Cardiac fibroblast (primary cell): ENCODE results near the gene ZMYND10.

Experiments
- DNase-seq, 2 donors: peaks; one replicate each; pipeline versions ENCODE4 v3.0.0 to v3.0.0-alpha.2; 2010; ENCODE audit warnings: low read depth in 2 of 2
- H3K4me3 ChIP-seq, 2 donors: replicated peaks in 1 of 2; 1 replicate in 1 of 2; 2 replicates in 1 of 2; pipeline ENCODE4 v1.5.1; 2011; ENCODE audit warnings: low read depth in 2 of 2, low read length in 2 of 2, mild to moderate bottlenecking in 2 of 2, moderate library complexity in 1 of 2
- TF ChIP-seq, protein P1 (sequence below): IDR thresholded peaks from one replicate; pipeline ENCODE4 v1.5.1; 2011; ENCODE audit warnings: low read depth, mild to moderate bottlenecking, low read length, inconsistent platforms

ZMYND10 gene

DNA sequence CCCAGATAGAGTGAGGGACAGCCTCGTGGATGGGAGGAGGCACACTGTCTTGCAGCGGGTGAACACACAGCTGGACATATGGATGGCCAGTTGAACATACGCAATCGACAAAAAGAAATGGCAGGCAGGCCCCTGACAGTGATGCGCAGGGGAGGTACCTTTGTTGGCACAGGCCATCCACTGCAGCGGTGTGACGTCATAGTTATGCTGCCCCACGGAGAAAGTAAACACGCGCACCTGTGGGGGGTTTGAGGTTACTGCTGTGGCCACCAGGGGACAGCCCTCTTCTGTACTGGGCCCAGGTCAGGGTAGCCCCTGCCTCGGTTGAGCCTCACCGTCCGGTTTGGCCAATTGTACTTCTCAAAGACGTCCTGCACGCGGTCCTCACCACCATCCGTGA is 33.2 kb upstream of the ZMYND10 start:
- no peak for DNase-seq
- H3K4me3 ChIP-seq = no peak overlapping the region
- TF ChIP-seq, protein P1, sequence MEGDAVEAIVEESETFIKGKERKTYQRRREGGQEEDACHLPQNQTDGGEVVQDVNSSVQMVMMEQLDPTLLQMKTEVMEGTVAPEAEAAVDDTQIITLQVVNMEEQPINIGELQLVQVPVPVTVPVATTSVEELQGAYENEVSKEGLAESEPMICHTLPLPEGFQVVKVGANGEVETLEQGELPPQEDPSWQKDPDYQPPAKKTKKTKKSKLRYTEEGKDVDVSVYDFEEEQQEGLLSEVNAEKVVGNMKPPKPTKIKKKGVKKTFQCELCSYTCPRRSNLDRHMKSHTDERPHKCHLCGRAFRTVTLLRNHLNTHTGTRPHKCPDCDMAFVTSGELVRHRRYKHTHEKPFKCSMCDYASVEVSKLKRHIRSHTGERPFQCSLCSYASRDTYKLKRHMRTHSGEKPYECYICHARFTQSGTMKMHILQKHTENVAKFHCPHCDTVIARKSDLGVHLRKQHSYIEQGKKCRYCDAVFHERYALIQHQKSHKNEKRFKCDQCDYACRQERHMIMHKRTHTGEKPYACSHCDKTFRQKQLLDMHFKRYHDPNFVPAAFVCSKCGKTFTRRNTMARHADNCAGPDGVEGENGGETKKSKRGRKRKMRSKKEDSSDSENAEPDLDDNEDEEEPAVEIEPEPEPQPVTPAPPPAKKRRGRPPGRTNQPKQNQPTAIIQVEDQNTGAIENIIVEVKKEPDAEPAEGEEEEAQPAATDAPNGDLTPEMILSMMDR = no peak

DNA sequence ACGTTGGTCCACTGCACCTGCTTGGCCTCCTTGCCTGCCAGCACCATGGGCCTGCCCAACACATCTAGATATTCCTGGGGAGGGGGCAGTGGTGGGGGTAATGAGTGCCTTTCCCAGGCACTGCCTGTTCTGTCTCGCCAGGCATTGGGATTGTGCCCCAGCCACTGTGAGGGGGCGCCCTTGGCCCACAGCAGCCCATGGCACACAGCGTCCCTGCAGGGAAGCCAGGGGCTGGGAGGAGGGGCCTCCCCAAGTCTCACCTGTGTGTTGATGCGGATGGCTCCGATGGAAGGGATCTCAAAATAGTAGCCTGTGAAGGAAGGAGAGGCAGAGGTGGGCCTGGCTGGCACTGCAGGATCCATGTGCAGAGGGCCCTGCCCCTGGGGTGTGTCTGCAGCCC is 32.5 kb upstream of the ZMYND10 start:
- TF ChIP-seq, protein P1 = no peak
- no peak overlapping the region for H3K4me3 ChIP-seq
- no peak for DNase-seq

DNA sequence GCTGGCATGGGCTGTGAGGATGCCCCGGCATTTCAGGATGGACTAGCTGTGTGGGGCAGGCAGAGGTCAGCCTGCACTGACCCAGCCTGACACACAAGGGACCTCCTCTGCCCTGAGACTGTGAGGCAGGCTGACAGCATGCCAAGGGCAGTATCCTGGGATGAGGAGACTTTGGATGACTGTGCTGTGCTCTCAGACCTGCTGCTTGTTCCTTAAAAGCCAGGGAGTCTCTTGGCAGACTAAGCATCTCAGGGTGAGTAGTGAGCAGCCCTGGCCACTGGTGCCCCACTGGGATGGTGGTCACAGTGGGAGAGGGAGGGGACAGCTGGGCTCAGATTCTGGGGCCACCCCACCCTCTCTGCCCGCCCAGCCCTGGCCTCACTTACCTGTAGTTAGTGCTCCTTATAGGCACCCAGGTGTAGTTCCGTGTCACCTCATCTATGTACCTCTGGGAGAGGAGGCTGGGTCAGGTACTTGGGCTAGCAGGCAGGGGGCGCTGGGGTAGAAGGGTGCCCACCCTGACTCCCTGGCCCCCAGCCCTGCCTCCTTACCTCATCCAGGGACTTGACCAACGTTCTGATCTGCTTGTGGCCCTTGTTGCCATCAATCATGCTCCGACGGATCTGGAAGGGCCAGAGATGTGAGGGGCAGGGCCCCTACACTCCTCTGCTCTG is 29.9 kb upstream of the ZMYND10 start:
- TF ChIP-seq, protein P1 = no peak
- no peak overlapping the region for H3K4me3 ChIP-seq
- no peak for DNase-seq

DNA sequence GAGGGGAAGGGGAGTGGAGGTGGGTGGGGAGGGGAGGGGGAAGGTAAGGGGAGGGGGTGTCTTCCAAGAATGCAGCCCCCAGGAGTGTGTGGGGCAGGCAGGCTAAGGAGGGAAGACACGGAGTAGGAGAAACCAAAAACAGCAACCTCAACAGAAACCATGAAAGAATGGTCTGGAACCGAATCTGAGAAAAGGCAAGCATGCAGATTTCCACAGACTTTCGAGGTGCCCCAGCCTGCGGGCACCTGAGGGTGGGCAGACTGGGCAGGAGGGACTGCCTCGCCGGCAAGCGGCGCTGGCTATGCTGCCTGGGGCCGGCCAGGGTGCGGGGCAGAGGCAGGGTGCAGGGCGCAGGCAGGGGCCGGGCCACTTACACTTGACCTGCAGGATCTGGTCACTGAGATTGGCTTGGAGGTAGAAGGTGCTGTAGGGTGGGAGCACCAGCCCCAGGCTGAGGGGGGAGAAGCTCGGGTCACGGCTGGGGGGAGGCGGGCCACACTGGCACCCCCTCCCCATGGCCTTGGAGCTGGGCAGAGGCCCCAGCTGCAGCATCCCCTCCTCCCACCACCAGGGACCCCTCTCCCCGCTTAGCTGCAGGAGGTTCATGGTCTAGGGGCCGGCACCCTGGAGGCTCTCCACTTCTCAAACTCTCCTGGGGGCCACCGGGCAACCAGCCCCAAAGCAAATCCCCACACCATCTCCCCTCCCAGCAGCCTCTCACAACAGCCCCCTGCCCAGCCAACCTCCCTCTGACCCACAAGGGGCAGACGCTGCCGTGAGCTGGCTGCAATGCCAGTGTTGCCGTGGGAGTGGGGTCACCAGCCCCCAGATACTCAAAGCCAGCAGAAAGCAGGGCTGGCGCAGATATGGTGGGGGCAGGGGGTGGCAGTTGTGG is 29.1 kb upstream of the ZMYND10 start:
- DNase-seq = no peak
- TF ChIP-seq, protein P1 = no peak
- no peak overlapping the region for H3K4me3 ChIP-seq

DNA sequence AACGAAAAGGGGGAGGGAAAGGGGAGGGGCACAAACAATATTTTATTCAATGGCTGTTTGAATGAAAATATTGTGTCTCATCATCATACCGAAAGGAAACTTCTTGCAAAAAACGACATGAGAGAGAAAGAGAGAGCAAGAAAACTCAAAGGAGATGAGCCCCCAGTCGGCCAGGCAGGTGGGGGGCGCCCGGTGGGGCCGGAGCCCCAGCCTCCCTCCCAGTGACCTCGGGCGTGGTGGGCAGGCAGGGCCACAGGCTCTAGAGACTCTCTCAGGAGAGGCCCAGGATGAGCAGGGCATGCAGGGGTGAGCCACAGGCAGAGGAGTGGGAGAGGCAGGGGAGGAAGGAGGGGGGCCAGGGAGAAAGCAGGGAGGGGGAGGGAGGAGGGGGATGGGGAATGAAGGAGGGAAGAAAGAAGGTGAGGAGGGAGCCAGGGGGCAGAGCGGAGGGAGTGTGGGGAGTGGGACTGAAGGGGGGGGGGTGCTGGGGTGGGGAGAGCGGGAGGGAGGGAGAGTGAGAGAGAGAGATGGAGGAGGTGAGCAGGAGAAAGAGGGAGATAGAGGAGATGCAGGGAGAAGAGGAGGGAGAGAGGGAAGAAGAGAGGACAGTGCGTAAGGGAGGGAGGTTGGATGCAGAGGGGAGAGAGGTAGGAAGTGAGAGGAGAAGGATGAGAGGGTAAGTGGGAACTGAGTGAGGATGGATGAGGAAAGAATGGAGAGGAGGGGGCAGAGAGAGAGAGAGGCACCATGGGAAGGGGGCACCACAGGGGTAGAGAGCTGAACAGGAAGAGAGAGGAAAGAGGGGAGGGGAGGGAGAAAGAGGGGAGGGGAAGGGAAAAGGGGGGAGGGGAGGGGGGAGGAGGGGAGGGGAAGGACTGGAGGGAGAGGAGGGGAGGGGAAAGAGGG is 27.9 kb upstream of the ZMYND10 start:
- DNase-seq = no peak
- TF ChIP-seq, protein P1 = no peak
- H3K4me3 ChIP-seq = no peak overlapping the region

DNA sequence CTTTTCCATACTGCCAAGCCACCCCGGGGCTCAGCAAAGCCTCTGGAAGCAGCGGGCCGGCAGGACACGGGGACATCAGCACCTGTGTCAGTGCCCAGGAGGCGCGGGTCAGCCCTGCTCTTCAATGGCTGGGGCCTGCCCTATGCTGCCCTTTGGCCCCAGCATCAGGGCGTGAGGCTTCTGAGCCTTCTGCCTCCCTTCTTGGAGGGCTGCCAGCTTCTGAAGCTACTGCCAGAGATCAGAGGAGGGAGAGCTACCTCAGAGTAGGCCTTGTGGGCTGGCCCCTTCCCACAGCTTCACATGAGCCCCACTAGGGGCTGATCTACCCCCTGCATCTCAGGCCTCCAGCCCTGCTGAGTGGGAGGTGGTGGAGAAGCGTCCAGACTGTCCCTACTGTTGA is 26.8 kb upstream of the ZMYND10 start:
- TF ChIP-seq, protein P1 = no peak
- DNase-seq = no peak
- H3K4me3 ChIP-seq = no peak overlapping the region
